H1 (cell line): Measurements from ENCODE around the gene WDR1. TPM values are rescaled to one million over a fixed set of nuclear protein-coding genes. Genes with fewer than 3 reads are reported as not detected.
A peak's percentile ranks its signal among the peaks of the same experiment; 100 is the strongest.

Experiments used
- CTCF ChIA-PET: fragments of 300-600 bp; sonication (Branson Sonifier 250); formaldehyde crosslinking; loops from one replicate; lab custom pipeline; 2021; ENCODE audit not compliant: partially characterized antibody; lab: Charles Lee
- POLR2A ChIA-PET: fragments of 300-600 bp; sonication (Branson Sonifier 250); formaldehyde crosslinking; loops from one replicate; lab custom pipeline; 2021; ENCODE audit warnings: inconsistent platforms; ENCODE audit not compliant: partially characterized antibody; lab: Charles Lee
- DNase-seq, 2 experiments: peaks; one replicate each; pipeline versions ENCODE4 v3.0.0 to v3.0.0-alpha.2; 2010 to 2022; ENCODE audit warnings: low spot score in 2 of 2, low read depth in 1 of 2, mixed read lengths in 1 of 2
- FAIRE-seq: peaks from 2 replicates; lab custom pipeline; 2011; peaks lifted over from hg19 to GRCh38; lab: Jason Lieb, UNC
- H2AFZ ChIP-seq: 2 replicates; pipeline ENCODE4 v1.8.1; 2012; ENCODE audit warnings: low read length, inconsistent platforms
- H2AK5ac ChIP-seq: 2 replicates; pipeline ENCODE4 v1.6.1; 2013; ENCODE audit warnings: low read depth, low read length
- H2BK120ac ChIP-seq: replicated peaks from 2 replicates; pipeline ENCODE3; 2013; ENCODE audit warnings: low read depth, low read length, inconsistent platforms
- H2BK12ac ChIP-seq: 2 replicates; pipeline ENCODE4 v1.6.1; 2013; ENCODE audit warnings: low read depth, low read length
- H2BK15ac ChIP-seq: 2 replicates; pipeline ENCODE4 v1.6.1; 2013; ENCODE audit warnings: low read length
- H2BK20ac ChIP-seq: 2 replicates; pipeline ENCODE4 v1.6.1; 2013; ENCODE audit warnings: low read length
- H2BK5ac ChIP-seq: 2 replicates; pipeline ENCODE4 v1.6.1; 2013; ENCODE audit warnings: low read depth, low read length
- H3K14ac ChIP-seq: 2 replicates; pipeline ENCODE4 v1.6.1; 2013; ENCODE audit warnings: inconsistent platforms; ENCODE audit not compliant: insufficient read length
- H3K18ac ChIP-seq: 2 replicates; pipeline ENCODE4 v1.6.1; 2013; ENCODE audit warnings: low read length; ENCODE audit errors: extremely low read depth
- H3K23ac ChIP-seq: 2 replicates; pipeline ENCODE4 v1.6.1; 2013; ENCODE audit warnings: inconsistent platforms; ENCODE audit not compliant: insufficient read length
- H3K23me2 ChIP-seq: 2 replicates; pipeline ENCODE4 v1.6.1; 2013; ENCODE audit warnings: low read depth, low read length
- H3K27ac ChIP-seq: 2 replicates; pipeline ENCODE4 v1.6.1; 2011; ENCODE audit warnings: low read depth, low read length, inconsistent platforms
- H3K27me3 ChIP-seq, 4 experiments: replicated peaks in 1 of 4; 1 replicate in 1 of 4; 2 replicates in 3 of 4; pipeline versions ENCODE4 v1.6.1 to v1.8.1; 2011 to 2013; ENCODE audit warnings: low read length in 3 of 4, mild to moderate bottlenecking in 3 of 4, inconsistent platforms in 2 of 4, mixed read lengths in 2 of 4, moderate library complexity in 1 of 4; ENCODE audit not compliant: control insufficient read depth in 3 of 4, insufficient read depth in 3 of 4; ENCODE audit errors: extremely low read depth in 1 of 4
- H3K36me3 ChIP-seq, 4 experiments: 2 replicates each; pipeline versions ENCODE4 v1.6.1 to v1.8.1; 2011 to 2013; ENCODE audit warnings: mild to moderate bottlenecking in 4 of 4, low read length in 3 of 4, moderate library complexity in 2 of 4, control low read depth in 1 of 4, inconsistent platforms in 1 of 4; ENCODE audit not compliant: insufficient read depth in 4 of 4, control insufficient read depth in 2 of 4
- H3K4ac ChIP-seq: replicated peaks from 2 replicates; pipeline ENCODE3; 2013; ENCODE audit warnings: low read length, low read depth, mixed read lengths, inconsistent platforms; ENCODE audit not compliant: insufficient read length
- H3K4me1 ChIP-seq, 4 experiments: replicated peaks in 1 of 4; 1 replicate in 1 of 4; 2 replicates in 3 of 4; pipeline versions ENCODE4 v1.6.1 to v1.8.1; 2011 to 2013; ENCODE audit warnings: low read length in 3 of 4, inconsistent platforms in 2 of 4, mixed read lengths in 1 of 4; ENCODE audit not compliant: insufficient read depth in 4 of 4, control insufficient read depth in 3 of 4
- H3K4me2 ChIP-seq, 2 experiments: 2 replicates each; pipeline versions ENCODE4 v1.6.1 to v1.8.1; 2011 to 2013; ENCODE audit warnings: low read depth in 2 of 2, low read length in 2 of 2, control low read depth in 1 of 2, inconsistent platforms in 1 of 2, mild to moderate bottlenecking in 1 of 2; ENCODE audit not compliant: insufficient read depth in 1 of 2
- H3K4me3 ChIP-seq, 4 experiments: fragments of 200-600, 300-600 bp in 1 of 4; sonication (generic), shearing (Covaris generic), sonication (Bioruptor Twin) in 1 of 4; 2 replicates each; pipeline versions ENCODE4 v1.5.1 to v1.8.1; 2011 to 2016; ENCODE audit warnings: low read length in 4 of 4, low read depth in 3 of 4, control low read depth in 2 of 4, inconsistent platforms in 2 of 4, mild to moderate bottlenecking in 2 of 4, mixed read lengths in 1 of 4, moderate library complexity in 1 of 4; ENCODE audit not compliant: insufficient read depth in 2 of 4; ENCODE audit errors: extremely low read depth in 1 of 4
- H3K56ac ChIP-seq: replicated peaks from 2 replicates; pipeline ENCODE3; 2013; ENCODE audit warnings: low read depth, mild to moderate bottlenecking, mixed read lengths, low read length, inconsistent platforms; ENCODE audit not compliant: insufficient read length
- H3K79me1 ChIP-seq: 2 replicates; pipeline ENCODE4 v1.6.1; 2013; ENCODE audit warnings: low read depth, low read length, control low read depth
- H3K79me2 ChIP-seq, 2 experiments: 2 replicates each; pipeline versions ENCODE4 v1.6.1 to v1.8.1; 2012 to 2013; ENCODE audit warnings: low read length in 2 of 2, mild to moderate bottlenecking in 2 of 2, inconsistent platforms in 1 of 2; ENCODE audit not compliant: insufficient read depth in 2 of 2, control insufficient read depth in 1 of 2
- H3K9ac ChIP-seq, 4 experiments: replicated peaks in 1 of 4; 1 replicate in 1 of 4; 2 replicates in 3 of 4; pipeline versions ENCODE4 v1.6.1 to v1.8.1; 2011 to 2013; ENCODE audit warnings: low read depth in 3 of 4, low read length in 3 of 4, control low read depth in 2 of 4, mild to moderate bottlenecking in 2 of 4, moderate library complexity in 2 of 4, inconsistent platforms in 1 of 4; ENCODE audit errors: extremely low read depth in 1 of 4
- H3K9me3 ChIP-seq, 2 experiments: 2 replicates each; pipeline versions ENCODE4 v1.6.1 to v1.8.1; 2012 to 2013; ENCODE audit warnings: mild to moderate bottlenecking in 2 of 2, moderate library complexity in 2 of 2, control low read depth in 1 of 2, inconsistent platforms in 1 of 2, low read depth in 1 of 2, low read length in 1 of 2, mixed read lengths in 1 of 2; ENCODE audit not compliant: insufficient read depth in 2 of 2
- H4K20me1 ChIP-seq, 2 experiments: replicated peaks in 1 of 2; 2 replicates each; pipeline versions ENCODE3 to v1.8.1; 2011 to 2013; ENCODE audit warnings: inconsistent platforms in 2 of 2, low read length in 2 of 2, mild to moderate bottlenecking in 1 of 2; ENCODE audit not compliant: insufficient read depth in 2 of 2, control insufficient read depth in 1 of 2
- H4K5ac ChIP-seq: 2 replicates; pipeline ENCODE4 v1.6.1; 2013; ENCODE audit warnings: low read length, low read depth, mixed read lengths, inconsistent platforms; ENCODE audit not compliant: insufficient read length
- H4K8ac ChIP-seq: 2 replicates; pipeline ENCODE4 v1.8.0; 2013; ENCODE audit warnings: mild to moderate bottlenecking, moderate library complexity, low read length, inconsistent platforms; ENCODE audit not compliant: insufficient read depth; ENCODE audit errors: extremely low read depth
- H4K91ac ChIP-seq: replicated peaks from 2 replicates; pipeline ENCODE3; 2013; ENCODE audit warnings: low read length, mixed read lengths, inconsistent platforms; ENCODE audit not compliant: insufficient read length
- ATF2 ChIP-seq: IDR thresholded peaks from 2 replicates; pipeline ENCODE4 v1.6.1; 2012; ENCODE audit warnings: low read length, inconsistent platforms
- BCL11A ChIP-seq, 2 experiments: IDR thresholded peaks; one replicate each; pipeline ENCODE4 v1.6.1; 2011; ENCODE audit warnings: low read depth in 2 of 2, low read length in 2 of 2, mild to moderate bottlenecking in 2 of 2
- CBX5 ChIP-seq: fragments of 300-800, 300-1000 bp; sonication (generic); IDR thresholded peaks from 2 replicates; pipeline ENCODE4 v1.7.1; 2016; ENCODE audit warnings: antibody characterized with exemption, low read length, low read depth
- NANOG ChIP-seq: IDR thresholded peaks from 2 replicates; pipeline ENCODE4 v1.6.1; 2011; ENCODE audit warnings: low read length, low read depth, mild to moderate bottlenecking, inconsistent platforms; ENCODE audit not compliant: insufficient read depth, poor library complexity, severe bottlenecking
- NRF1 ChIP-seq: IDR thresholded peaks from 2 replicates; pipeline ENCODE4 v1.6.1; 2011; ENCODE audit warnings: mild to moderate bottlenecking, low read depth, low read length, improper control_type of control experiment
- RBBP5 ChIP-seq: IDR thresholded peaks from 2 replicates; pipeline ENCODE4 v1.7.1; 2012; ENCODE audit warnings: low read depth, mild to moderate bottlenecking, inconsistent platforms, low read length, moderate library complexity, borderline replicate concordance
- SAP30 ChIP-seq: fragments of 300-600 bp; sonication (generic); IDR thresholded peaks from 2 replicates; pipeline ENCODE4 v1.7.1; 2012; ENCODE audit warnings: low read length, moderate library complexity, mild to moderate bottlenecking, inconsistent platforms; ENCODE audit not compliant: insufficient read depth, insufficient replicate concordance
- SIX5 ChIP-seq: IDR thresholded peaks from 2 replicates; pipeline ENCODE4 v1.6.1; 2011; ENCODE audit warnings: mild to moderate bottlenecking, low read depth, low read length
- TAF1 ChIP-seq: IDR thresholded peaks from 2 replicates; pipeline ENCODE4 v1.6.1; 2011; ENCODE audit warnings: mild to moderate bottlenecking, low read depth, low read length
- TAF7 ChIP-seq: optimal IDR thresholded peaks from 2 replicates; pipeline ENCODE3; 2011; ENCODE audit warnings: low read depth, mild to moderate bottlenecking, inconsistent platforms, low read length, moderate library complexity, borderline replicate concordance
- WGBS, 2 experiments: shearing (Covaris generic) in 1 of 2; methylation state at CpG; one replicate each; pipeline versions ENCODE4 v1.1.6 to v1.1.7; 2013 to 2015; ENCODE audit warnings: low lambda C conversion rate in 2 of 2, mixed read lengths in 2 of 2, inconsistent platforms in 1 of 2, low coverage in 1 of 2, missing lambda C conversion rate in 1 of 2; ENCODE audit not compliant: insufficient replicate concordance in 2 of 2, insufficient coverage in 1 of 2, insufficient read length in 1 of 2; ENCODE audit errors: extremely low coverage in 1 of 2, missing lambda C conversion rate in 1 of 2; 5-methylcytosine and 5-hydroxymethylcytosine counted together
- polyA plus RNA-seq, 7 experiments: library from polyadenylated mRNA; depleted of rRNA in 3 of 7; stranded (reverse) in 5 of 7; unstranded in 2 of 7; fragments of >200 nt in 5 of 7; fragments of 200-250 nt in 2 of 7; gene quantifications; 1 replicate in 5 of 7; 2 replicates in 1 of 7; 4 replicates in 1 of 7; pipeline versions ENCODE4 v1.2.1 to v1.2.3, GENCODE V29; 2011 to 2013; ENCODE audit warnings: missing spikeins in 2 of 7, mixed read lengths in 2 of 7
- total RNA-seq: library from RNA; stranded (reverse); fragmentation: NEBNext Ultra II Directional; extraction: Animal tissue kit (Norgen Biotek cat#: 25700); gene quantifications from 2 replicates; pipeline ENCODE4 v1.2.1, GENCODE V29; 2021

The WDR1 gene
- total and polyA plus RNA-seq, 2 of the 8 experiments (the other 6 are each of a cell fraction or from before 2014, with no cell fraction given), result 315 to 377 TPM

GRCh38 chr4:10091531-10092181 lies 24.9 kb downstream of the WDR1 start:
- Histone ChIP-seq H4K20me1 (peaks cover 33 to 50% of the 10 kb centered on the region in 2 experiments), H3K27ac (no peak overlapping the region), H4K8ac (no peak overlapping the region), H3K9me3 (no peaks in the 10 kb centered on the region), H2BK12ac (no peak overlapping the region), H2AFZ (no peak overlapping the region), H3K79me2 (peaks cover 0 to 73% of the 10 kb centered on the region in 2 experiments; a peak in 2 of 4 replicates), H2BK20ac (no peak overlapping the region), H3K4ac (no peak overlapping the region), H2BK5ac (no peak overlapping the region), H2AK5ac (no peak overlapping the region), H3K79me1 (peaks cover 26% of the 10 kb centered on the region), H3K4me3 (no peak overlapping the region), H3K9ac (peak overlapping the region in 1 of 4 experiments; percentile 13; a peak in 2 of 7 replicates), H3K23ac (no peak overlapping the region), H3K14ac (no peak overlapping the region), H3K23me2 (no peaks in the 10 kb centered on the region; the same call in 1 of the 2 replicates), H3K56ac (no peak overlapping the region), H3K4me1 (peaks cover 0 to 16% (median 9%) of the 10 kb centered on the region in 4 experiments; a peak in 5 of 7 replicates), H3K18ac (no peak overlapping the region; the same call in 1 of the 2 replicates), H3K27me3 (no peaks in the 10 kb centered on the region), H2BK120ac (no peak overlapping the region), H3K4me2 (no peak overlapping the region), H3K36me3 (peaks cover 44 to 89% (median 74%) of the 10 kb centered on the region in 4 experiments), H4K91ac (no peak overlapping the region), H2BK15ac (no peak overlapping the region), H4K5ac (no peak overlapping the region)
- ChIA-PET POLR2A (interaction anchor here (1.1 to 14.7 kb wide), 5 partner anchors 8 to 29 kb away, joined by 3 to 197 read pairs (median 4); partner anchors contain the start of gene WDR1), CTCF (interaction anchor here (1.0 to 2.6 kb wide), 2 partner anchors 30 to 49 kb away, joined by 3 to 7 read pairs; no protein-coding TSS in a partner anchor)
- 92% methylated on average over 14 of the region's 19 CpGs; no CpG with 5 or more reads in 1 of the 2 experiments for WGBS, 2 experiments
- FAIRE-seq (no peak), DNase-seq (no peak)
- no peak for TF ChIP-seq NRF1
- TF ChIP-seq ATF2, result no peak
- TF ChIP-seq CBX5, result no peak
- no peak for TF ChIP-seq TAF7
- no peak for TF ChIP-seq TAF1
- TF ChIP-seq BCL11A (IDR thresholded peaks at IDR 0.05; ENCODE audit: low read depth in 2 of 2, low read length in 2 of 2), result no peak
- no peak for TF ChIP-seq RBBP5
- no peak for TF ChIP-seq SIX5
- no peak for TF ChIP-seq SAP30
- TF ChIP-seq NANOG, result no peak
